Left ventricle myocardium inferior (tissue), 1 donor: ENCODE data around the gene UXT. TPM values are rescaled to one million over a fixed set of nuclear protein-coding genes. Genes with fewer than 3 reads are reported as not detected.

ENCODE experiments used
- DNase-seq: peaks from one replicate; pipeline ENCODE4 v3.0.0-alpha.2; 2020
- H3K27ac ChIP-seq: fragments of 200-600 bp; replicated peaks from 2 replicates; pipeline ENCODE4 v1.8.0; 2021
- H3K27me3 ChIP-seq: fragments of 200-600 bp; 2 replicates; pipeline ENCODE4 v1.8.0; 2021; ENCODE audit warnings: low read depth
- H3K36me3 ChIP-seq: fragments of 200-600 bp; 2 replicates; pipeline ENCODE4 v1.8.0; 2021
- H3K4me1 ChIP-seq: fragments of 200-600 bp; 2 replicates; pipeline ENCODE4 v1.8.0; 2021
- H3K4me3 ChIP-seq: fragments of 200-600 bp; 2 replicates; pipeline ENCODE4 v1.8.0; 2021; ENCODE audit warnings: mild to moderate bottlenecking, moderate library complexity
- H3K9me3 ChIP-seq: fragments of 200-600 bp; replicated peaks from 2 replicates; pipeline ENCODE4 v1.8.0; 2021
- intact Hi-C: fragments of 100-400 bp; cut with micrococcal nuclease; formaldehyde crosslinking; loops from one replicate; pipeline ENCODE4 v1.11.0; 2022
- total RNA-seq: library from RNA; stranded (reverse); fragmentation: NEBNext Ultra II Directional; extraction: Animal tissue kit (Norgen Biotek cat#: 25700); gene quantifications from one replicate; pipeline ENCODE4 v1.2.1, GENCODE V29; 2021
- TF ChIP-seq, protein P1 (sequence below): fragments of 200-600 bp; IDR thresholded peaks from 2 replicates; pipeline ENCODE4 v1.8.0; 2021; ENCODE audit warnings: antibody characterized with exemption, mild to moderate bottlenecking, borderline replicate concordance
- donor health status: DM: no; HTN: yes; CAD: no; lungs with severe emphysema.

The UXT gene
- total RNA-seq, 1 donor from 2014 or later: 93.5 TPM

DNA sequence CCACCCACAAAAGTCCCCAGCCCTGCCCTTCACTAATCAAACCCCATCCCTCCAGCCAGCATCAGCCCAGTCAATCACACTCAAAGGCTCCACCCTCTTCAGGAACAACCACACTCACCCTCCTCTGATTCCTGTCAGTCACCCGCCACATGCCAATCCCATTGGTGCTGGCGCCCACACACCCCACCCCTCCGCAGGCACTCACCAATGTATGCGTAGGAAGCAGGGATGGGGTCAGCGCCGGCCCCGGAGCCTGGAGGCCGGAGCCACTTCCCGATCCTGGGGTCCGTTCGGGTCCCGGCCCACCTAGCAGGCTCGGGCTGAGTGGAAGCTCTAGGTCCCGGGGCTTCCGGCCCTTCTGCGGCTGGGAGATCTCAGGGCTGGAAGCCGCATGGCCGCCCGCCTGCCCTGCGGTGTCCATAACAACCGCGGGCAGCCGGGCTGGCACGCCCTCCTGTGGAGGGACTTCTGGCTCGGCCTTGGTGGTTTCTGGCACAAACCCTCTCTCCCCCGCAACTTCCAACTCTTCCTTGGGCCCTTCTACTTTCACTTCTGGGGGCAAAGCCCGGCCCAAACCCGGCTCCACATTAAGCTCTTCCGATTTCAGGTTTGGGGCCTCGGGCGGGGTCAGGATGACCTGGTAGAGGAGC is 21.3 kb downstream of the UXT start:
- no peaks in the 10 kb centered on the region for H3K4me1 ChIP-seq
- H3K4me3 ChIP-seq: peak overlapping the region; percentile 43
- peaks cover 46% of the 10 kb centered on the region for H3K36me3 ChIP-seq
- intact Hi-C loops: no loop called here
- H3K9me3 ChIP-seq: no peaks in the 10 kb centered on the region
- DNase-seq: peak; percentile 25
- H3K27ac ChIP-seq: no peak overlapping the region
- TF ChIP-seq, protein P1, sequence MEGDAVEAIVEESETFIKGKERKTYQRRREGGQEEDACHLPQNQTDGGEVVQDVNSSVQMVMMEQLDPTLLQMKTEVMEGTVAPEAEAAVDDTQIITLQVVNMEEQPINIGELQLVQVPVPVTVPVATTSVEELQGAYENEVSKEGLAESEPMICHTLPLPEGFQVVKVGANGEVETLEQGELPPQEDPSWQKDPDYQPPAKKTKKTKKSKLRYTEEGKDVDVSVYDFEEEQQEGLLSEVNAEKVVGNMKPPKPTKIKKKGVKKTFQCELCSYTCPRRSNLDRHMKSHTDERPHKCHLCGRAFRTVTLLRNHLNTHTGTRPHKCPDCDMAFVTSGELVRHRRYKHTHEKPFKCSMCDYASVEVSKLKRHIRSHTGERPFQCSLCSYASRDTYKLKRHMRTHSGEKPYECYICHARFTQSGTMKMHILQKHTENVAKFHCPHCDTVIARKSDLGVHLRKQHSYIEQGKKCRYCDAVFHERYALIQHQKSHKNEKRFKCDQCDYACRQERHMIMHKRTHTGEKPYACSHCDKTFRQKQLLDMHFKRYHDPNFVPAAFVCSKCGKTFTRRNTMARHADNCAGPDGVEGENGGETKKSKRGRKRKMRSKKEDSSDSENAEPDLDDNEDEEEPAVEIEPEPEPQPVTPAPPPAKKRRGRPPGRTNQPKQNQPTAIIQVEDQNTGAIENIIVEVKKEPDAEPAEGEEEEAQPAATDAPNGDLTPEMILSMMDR: no peak
- no peaks in the 10 kb centered on the region for H3K27me3 ChIP-seq

DNA sequence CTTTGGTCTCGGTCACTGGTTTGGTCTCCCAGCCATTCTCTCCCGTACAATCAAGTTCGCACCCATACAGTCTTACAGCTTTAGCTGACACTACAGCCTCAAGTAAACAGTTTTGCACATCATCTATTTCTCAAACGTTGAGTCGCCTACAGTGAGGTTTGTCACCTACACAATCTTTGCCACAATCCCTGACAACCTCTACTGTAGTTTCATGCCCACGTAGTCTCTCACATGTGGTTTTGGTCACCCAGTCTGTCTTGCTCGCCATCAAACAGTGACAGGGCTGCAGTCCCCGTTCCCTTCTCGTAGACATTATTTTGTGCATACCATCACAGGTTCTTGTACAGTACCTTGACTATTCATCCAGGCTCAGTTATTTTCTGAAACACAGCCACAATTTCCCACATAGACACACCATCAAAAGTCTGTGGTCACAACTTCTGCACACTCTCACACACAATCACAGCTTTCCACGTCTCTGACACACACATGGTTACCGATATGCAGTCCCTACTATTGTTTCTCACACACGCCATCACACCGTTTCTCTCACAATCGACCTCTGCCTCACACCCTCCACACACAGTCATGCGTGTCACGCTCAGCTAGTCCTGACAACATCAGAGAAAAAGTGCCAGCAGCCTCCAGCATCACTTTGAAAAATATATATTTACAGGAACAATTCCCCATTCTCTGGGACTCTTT is 24.0 kb downstream of the UXT start:
- no peaks in the 10 kb centered on the region for H3K9me3 ChIP-seq
- no peaks in the 10 kb centered on the region for H3K27me3 ChIP-seq
- no peak overlapping the region for H3K4me3 ChIP-seq
- H3K27ac ChIP-seq: no peak overlapping the region
- intact Hi-C loops: no loop called here
- H3K36me3 ChIP-seq: peaks cover 32% of the 10 kb centered on the region
- H3K4me1 ChIP-seq: no peaks in the 10 kb centered on the region
- no peak for DNase-seq
- TF ChIP-seq, protein P1: no peak

DNA sequence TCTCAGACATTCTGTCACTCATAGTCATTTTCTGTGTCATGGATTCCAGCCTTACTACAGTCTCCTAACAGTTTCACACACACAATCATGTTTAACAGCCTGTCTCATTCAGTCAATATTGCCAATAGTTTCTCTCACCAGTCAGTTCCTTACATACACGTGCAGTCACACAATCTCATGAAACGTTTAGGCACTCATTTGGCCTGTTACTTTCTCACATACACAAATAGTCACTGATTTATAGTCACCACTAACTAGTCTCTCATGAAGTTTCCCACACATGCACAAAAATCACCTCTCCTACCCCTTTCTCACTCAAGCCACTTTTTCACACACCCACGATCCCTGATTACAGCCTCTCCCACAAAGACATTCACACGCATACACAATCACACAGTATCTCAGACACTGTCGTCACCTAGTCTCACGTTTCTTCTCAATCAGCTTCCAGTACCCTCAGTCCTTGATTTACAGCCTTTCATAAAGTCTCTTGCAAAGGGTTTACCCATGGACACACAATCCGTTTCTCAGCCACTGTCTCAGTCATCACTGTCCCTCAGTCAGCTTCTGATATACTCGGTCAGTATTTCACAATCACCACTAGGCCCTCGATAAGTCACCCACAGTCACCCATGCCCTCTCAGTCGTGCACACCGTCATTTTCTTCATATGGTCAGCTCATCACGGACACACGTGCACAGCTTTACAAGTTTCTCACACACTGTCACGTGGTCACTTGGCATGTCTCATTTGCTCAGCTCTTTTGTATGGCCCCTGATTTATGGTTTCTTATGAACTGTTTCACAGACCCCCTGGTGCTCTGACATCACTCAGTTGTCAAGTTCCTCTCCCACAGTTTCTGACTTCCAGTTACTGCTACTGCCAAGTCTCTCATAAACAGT is 25.0 kb downstream of the UXT start:
- H3K9me3 ChIP-seq: no peaks in the 10 kb centered on the region
- no peaks in the 10 kb centered on the region for H3K4me1 ChIP-seq
- no peak for DNase-seq
- no peak overlapping the region for H3K27ac ChIP-seq
- peaks cover 23% of the 10 kb centered on the region for H3K36me3 ChIP-seq
- intact Hi-C loops: no loop called here
- H3K27me3 ChIP-seq: no peaks in the 10 kb centered on the region
- H3K4me3 ChIP-seq: no peak overlapping the region
- TF ChIP-seq, protein P1: no peak

DNA sequence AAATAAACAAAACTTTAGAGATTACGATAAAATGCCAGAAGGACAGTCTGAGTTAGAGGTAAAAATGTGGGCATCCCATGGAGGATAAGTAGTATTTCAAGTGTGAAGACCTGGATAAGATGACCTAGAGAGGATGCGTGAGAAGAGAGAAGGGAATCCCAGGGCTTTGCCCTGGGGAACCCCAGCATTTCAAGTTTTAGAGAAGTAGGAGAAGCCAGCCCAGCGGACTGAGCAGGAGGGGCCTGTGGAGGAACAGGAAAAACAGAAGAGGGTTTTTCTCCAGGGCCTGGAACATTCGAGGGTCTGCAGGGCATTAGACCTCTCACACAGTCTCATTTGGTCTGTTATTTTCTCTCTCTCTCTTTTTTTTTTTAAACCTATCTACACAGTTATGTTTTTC is 26.3 kb downstream of the UXT start:
- no peak overlapping the region for H3K4me3 ChIP-seq
- no peaks in the 10 kb centered on the region for H3K27me3 ChIP-seq
- intact Hi-C loops: no loop called here
- H3K27ac ChIP-seq: no peak overlapping the region
- H3K9me3 ChIP-seq: no peaks in the 10 kb centered on the region
- TF ChIP-seq, protein P1: no peak
- no peak for DNase-seq
- peaks cover 12% of the 10 kb centered on the region for H3K36me3 ChIP-seq
- no peaks in the 10 kb centered on the region for H3K4me1 ChIP-seq

DNA sequence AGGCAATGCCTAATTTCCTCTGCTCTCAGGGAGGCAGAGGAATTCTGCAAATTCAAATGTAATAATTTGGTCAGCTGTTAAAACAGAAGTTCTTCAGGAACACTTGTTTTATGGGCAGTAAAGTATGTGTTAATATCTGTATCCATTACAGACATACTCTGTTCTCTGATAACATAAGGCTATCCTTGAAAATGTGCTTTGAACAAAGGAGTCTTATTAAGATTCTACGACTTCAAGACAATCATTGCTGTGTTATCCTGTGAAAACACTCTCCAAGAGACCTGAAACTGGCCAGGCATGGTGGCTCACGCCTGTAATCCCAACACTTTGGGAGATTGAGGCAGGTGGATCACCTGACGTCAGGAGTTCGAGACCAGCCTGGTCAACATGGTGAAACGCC is 27.3 kb downstream of the UXT start:
- no peaks in the 10 kb centered on the region for H3K27me3 ChIP-seq
- H3K4me3 ChIP-seq: no peak overlapping the region
- no peaks in the 10 kb centered on the region for H3K9me3 ChIP-seq
- no peaks in the 10 kb centered on the region for H3K4me1 ChIP-seq
- TF ChIP-seq, protein P1: no peak
- intact Hi-C loops: no loop called here
- peaks cover 9% of the 10 kb centered on the region for H3K36me3 ChIP-seq
- no peak overlapping the region for H3K27ac ChIP-seq
- no peak for DNase-seq
